Measurements from ENCODE around the gene MAP3K9. TPM values are rescaled to one million over a fixed set of nuclear protein-coding genes. Genes with fewer than 3 reads are reported as not detected.

Gene MAP3K9
- total RNA-seq, 2 donors from 2014 or later = 8.7 to 10.7 TPM

DNA sequence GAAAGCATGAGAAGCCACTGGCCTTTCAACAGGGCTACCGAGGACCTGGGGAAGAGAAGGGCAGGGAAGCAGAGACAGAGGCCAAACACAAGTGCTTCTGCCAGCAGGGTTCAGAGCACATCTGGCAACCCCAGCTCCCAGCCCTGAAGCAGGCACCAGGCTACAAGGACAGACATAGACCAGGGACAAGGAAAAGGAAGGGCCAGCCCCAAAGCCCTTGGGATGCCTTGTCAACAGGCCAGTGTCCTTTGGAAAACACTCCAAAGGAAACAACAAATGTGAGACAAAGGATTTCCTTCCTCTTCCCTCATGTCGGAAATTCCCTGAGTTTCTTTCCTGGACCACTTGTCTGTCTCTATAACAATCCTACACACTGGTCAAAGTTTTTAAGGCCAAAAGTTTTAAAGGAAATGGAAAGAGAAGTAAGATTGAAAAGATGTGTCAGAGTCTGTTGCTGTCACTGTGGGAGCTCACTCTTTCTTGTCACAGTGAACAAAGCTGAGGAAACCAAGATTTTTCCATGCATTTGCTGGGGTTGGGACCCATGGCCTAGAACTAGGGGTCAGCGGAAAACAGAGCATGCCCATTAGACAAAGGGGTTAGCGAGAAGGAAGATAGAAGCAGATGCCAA is 108.2 kb downstream of the MAP3K9 start:
- no peak overlapping the region for H3K27ac Mint-ChIP-seq
- no peak for ATAC-seq
- DNase-seq (ENCODE audit: low spot score in 2 of 2) = no peak
- no peaks in the 10 kb centered on the region for H3K9me3 Mint-ChIP-seq
- no peaks in the 10 kb centered on the region for H3K36me3 Mint-ChIP-seq

DNA sequence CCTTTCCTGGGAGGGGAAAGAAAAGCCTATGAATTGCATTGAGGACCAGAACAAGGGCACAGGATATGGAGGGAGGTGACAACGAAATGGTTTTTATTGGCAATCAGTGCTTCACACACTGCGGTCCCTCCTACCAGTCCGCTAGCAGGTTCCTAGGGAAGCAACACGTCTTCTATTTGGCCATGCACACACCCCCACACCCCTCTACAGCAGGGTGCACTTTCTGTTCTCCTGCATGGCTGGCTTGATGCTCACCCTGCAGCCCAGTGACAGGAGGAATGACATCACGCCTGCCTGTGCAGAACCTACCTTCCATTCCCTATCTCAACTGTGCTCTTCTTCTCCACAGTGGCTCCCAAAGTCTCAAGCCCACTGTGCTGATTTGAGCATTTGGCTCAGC is 109.7 kb downstream of the MAP3K9 start:
- Mint-ChIP-seq H3K9me3 (no peaks in the 10 kb centered on the region), H3K27ac (no peak overlapping the region), H3K36me3 (no peaks in the 10 kb centered on the region)
- DNase-seq (ENCODE audit: low spot score in 2 of 2) = no peak
- no peak for ATAC-seq

DNA sequence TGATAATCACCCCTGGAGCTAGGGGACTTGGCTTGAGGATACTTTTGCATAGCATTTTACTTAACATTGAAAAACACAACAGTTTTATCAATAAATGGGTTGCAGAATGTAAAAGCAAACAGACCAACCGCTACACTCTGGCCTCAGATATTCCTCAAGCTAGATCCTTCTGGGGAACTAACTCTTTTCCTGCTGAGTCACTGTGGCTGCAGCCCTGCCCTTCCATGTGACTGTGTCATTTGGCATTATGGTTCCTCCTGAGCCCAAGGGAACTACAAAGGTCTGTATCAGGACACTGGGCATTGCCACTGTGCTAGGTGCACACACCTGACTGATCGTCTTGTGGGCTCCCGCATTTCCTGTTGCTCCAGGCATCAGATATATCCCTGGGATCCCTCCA is 111.0 kb downstream of the MAP3K9 start:
- ATAC-seq (no peak), DNase-seq (ENCODE audit: low spot score in 2 of 2) (no peak)
- Mint-ChIP-seq H3K27ac (no peak overlapping the region), H3K9me3 (no peaks in the 10 kb centered on the region), H3K36me3 (no peaks in the 10 kb centered on the region)

DNA sequence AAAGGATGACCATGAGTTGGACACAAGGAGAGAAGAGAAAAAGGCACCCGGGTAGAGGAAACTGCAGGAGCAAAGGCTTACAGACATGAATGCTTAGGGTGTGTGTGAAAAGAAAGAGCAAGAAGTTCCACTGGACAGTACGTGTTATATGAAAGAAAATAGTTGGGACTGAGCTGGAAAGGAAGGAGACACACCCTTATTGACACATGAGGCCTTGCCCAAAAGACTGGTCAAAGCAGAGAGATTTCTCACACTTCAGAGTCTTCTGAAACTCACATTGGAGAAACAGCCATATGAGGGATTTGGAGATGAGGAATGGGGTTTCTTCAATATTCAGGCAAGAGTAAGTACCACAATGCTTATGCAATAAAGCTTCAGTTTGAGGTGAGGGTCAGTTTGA is 111.6 kb downstream of the MAP3K9 start:
- ATAC-seq = no peak
- DNase-seq (ENCODE audit: low spot score in 2 of 2) = no peak

DNA sequence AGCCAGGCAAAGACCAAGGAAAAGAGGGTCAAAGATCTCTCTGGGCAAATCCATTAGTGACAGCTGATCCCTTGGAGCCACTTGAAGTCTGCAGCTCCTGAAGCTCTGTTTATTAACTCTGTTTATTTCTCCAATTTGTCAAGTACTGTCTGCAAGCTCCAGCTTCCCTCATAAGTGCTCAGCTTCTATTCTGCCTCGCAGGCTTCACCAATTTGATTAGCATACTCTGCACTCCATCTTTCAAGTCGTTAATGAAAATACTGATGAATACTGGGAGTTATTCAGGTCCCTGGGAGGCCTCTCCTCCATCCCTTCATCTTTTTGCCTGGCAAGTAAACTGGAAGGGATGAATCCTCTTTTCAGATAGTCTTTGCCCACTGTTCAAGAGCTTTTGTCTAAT is 113.3 kb downstream of the MAP3K9 start:
- Mint-ChIP-seq H3K9me3 (no peaks in the 10 kb centered on the region), H3K27ac (no peak overlapping the region), H3K36me3 (no peaks in the 10 kb centered on the region)
- DNase-seq (ENCODE audit: low spot score in 2 of 2) = no peak
- no peak for ATAC-seq

More for the DNA sequence above, 111.6 kb downstream of the MAP3K9 start:
- Mint-ChIP-seq H3K9me3 (no peaks in the 10 kb centered on the region), H3K36me3 (no peaks in the 10 kb centered on the region), H3K27ac (no peak overlapping the region)

DNA sequence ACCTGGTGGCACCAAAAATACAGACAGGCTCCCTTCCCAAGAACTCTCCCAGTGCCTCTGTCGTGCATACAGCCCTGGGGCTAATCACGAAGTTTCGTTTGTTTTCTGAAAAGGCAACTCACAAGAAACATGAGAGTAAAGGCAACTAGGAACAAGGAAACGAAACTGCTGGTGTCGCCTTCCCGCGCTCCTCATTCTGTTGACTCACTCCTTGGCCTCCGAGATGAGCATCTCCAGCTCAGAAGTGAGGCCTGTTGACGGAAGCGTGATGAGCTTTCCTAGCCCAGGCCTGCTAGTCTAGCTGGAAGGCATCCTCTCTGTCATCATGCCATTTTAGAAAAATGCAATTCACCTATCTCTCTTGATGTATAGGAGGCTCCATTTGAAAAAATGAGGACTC is 117.1 kb downstream of the MAP3K9 start:
- ATAC-seq = no peak
- no peaks in the 10 kb centered on the region for H3K9me3 Mint-ChIP-seq
- H3K27ac Mint-ChIP-seq = no peak overlapping the region
- no peaks in the 10 kb centered on the region for H3K36me3 Mint-ChIP-seq
- DNase-seq (ENCODE audit: low spot score in 2 of 2) = no peak

DNA sequence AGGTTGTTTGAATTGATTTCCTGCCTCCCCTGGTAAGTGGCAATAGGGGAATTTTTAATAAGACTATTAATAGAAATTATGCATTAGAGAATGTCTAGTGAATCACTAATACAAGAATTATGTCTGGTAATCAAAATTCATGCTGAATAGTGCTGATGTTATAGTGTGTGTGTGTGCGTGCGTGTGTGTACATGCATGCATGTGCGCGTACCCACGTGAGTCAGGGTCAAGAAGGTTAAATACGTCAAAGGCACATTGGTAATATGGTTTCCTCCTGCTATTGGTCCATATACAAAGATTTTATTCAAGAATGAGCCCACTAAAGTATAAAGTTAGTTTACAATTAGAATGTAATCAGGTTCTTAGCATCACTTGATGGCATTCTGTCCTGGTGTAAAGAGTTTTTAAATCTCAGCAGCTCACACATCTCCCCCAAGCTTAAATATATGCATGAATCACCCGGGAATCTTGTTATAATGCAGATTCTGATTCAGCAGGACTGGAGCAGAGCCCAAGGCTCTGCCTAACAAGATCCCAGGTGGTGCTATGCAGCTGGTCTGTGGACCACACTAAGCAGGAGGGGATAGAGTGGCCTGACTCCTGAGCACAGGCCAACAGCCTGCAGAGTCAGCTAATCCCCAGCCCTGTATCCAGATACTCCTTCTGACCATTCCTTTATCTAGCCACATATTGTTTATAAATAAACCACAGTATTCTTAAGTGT is 123.7 kb downstream of the MAP3K9 start:
- DNase-seq (ENCODE audit: low spot score in 2 of 2) (no peak), ATAC-seq (no peak)
- no peaks in the 10 kb centered on the region for H3K9me3 Mint-ChIP-seq
- H3K27ac Mint-ChIP-seq = no peak overlapping the region
- no peaks in the 10 kb centered on the region for H3K36me3 Mint-ChIP-seq

DNA sequence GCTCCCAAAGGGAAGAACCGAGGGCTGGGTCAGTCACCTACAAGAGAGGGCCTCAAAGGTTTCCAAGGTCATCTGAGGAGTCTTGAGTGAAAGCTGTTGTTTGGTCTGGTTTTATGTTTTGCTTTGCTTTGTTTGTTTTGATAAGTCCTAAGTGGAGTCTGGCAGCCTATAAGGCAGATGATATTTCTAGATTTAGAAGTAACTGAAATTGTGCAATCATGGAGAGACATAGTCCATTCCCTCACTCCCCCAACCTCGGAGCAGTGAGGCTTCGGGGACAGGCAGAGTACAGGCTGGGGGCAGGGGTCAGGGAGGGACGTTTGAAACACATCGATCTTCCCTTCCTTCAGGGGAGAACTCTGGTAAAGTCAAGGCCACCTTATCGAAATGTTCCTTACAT is 125.3 kb downstream of the MAP3K9 start:
- Mint-ChIP-seq H3K36me3 (no peaks in the 10 kb centered on the region), H3K27ac (no peak overlapping the region), H3K9me3 (no peaks in the 10 kb centered on the region)
- no peak for ATAC-seq
- DNase-seq (ENCODE audit: low spot score in 2 of 2) = no peak

DNA sequence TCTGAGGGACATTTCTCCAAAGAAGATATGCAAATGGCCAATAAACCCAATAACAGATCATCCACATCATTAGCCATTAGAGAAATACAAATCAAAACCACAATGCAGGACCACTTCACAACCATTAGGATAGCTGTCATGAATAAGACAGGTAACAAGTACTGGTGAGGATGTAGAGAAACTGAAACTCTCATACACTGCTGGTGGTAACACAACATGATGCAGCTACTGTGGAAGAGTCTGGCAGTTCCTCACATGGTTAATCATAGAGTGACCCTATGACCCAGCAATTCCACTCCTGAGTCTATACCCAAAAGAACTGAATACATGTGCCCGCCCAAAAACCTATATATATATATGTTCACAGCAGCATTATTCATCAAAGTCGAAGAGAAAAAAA is 128.6 kb downstream of the MAP3K9 start:
- DNase-seq (ENCODE audit: low spot score in 2 of 2) (no peak), ATAC-seq (peak in 1 of 2 donors; percentile 16)
- H3K36me3 Mint-ChIP-seq = no peaks in the 10 kb centered on the region
- no peaks in the 10 kb centered on the region for H3K9me3 Mint-ChIP-seq
- no peak overlapping the region for H3K27ac Mint-ChIP-seq

DNA sequence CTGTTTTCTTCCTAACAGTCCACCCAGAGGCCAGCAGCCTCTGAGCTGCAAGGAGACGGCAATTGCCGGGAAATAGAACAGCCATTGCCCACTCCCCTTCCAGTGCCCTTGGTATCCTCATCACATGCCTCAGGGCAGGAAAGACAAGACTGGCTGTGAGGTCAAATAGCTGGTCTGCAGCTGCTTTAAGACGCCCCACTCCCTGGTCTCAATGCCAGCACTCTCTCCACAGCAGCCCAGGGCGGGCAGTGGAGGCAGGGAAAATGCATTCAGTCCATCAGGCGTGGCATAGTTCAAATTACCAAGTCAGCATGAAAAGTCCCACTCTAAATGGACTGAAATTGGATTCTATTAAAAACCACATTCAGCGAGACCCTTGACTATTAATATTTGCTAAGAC is 132.0 kb downstream of the MAP3K9 start:
- no peak for DNase-seq (ENCODE audit: low spot score in 2 of 2)
- no peaks in the 10 kb centered on the region for H3K9me3 Mint-ChIP-seq
- no peaks in the 10 kb centered on the region for H3K36me3 Mint-ChIP-seq
- no peak for ATAC-seq
- no peak overlapping the region for H3K27ac Mint-ChIP-seq

Other genes starting within 250 kb of the MAP3K9 start
- gene MED6, start 208.9 kb downstream of the MAP3K9 start, total RNA-seq = 10 to 100 TPM; 58.8 to 80.4 TPM
- 1 to 10 TPM; 6.2 to 6.5 TPM for gene TTC9, start 167.6 kb downstream of the MAP3K9 start, total RNA-seq
- gene PCNX1, start 97.9 kb upstream of the MAP3K9 start, total RNA-seq = 100 to 1,000 TPM in 1 of 2 donors, 10 to 100 TPM in 1; 67.4 to 107 TPM